ENCODE data around the gene TPT1.
"Not testable (repeated sequence)": the region's sequence is repeated elsewhere in the genome, so short reads cannot be mapped to it uniquely, and the experiment has no call there.

Gene TPT1

GRCh38 chr13:45299194-45299593 lies 41.8 kb downstream of the TPT1 start:
- DNase-seq = no peak

- not testable (repeated sequence) for DNase-seq
Measured at GRCh38 chr13:45298550-45298949, 42.4 kb downstream of the TPT1 start.

- DNase-seq = no peak
Measured at GRCh38 chr13:45298206-45298505, 42.8 kb downstream of the TPT1 start.

- DNase-seq = no peak
Measured at GRCh38 chr13:45297456-45298205, 43.4 kb downstream of the TPT1 start.

- DNase-seq = no peak
Measured at GRCh38 chr13:45296259-45296658, 44.7 kb downstream of the TPT1 start.

GRCh38 chr13:45295536-45295935 lies 45.4 kb downstream of the TPT1 start:
- no peak for DNase-seq

- no peak for DNase-seq
Measured at GRCh38 chr13:45292176-45292575, 48.8 kb downstream of the TPT1 start.

GRCh38 chr13:45289936-45290563 lies 50.9 kb downstream of the TPT1 start:
- no peak for DNase-seq

All from NCI-H1105 (cell line).